ENCODE results near the gene PRKCQ.

The PRKCQ gene

DNA sequence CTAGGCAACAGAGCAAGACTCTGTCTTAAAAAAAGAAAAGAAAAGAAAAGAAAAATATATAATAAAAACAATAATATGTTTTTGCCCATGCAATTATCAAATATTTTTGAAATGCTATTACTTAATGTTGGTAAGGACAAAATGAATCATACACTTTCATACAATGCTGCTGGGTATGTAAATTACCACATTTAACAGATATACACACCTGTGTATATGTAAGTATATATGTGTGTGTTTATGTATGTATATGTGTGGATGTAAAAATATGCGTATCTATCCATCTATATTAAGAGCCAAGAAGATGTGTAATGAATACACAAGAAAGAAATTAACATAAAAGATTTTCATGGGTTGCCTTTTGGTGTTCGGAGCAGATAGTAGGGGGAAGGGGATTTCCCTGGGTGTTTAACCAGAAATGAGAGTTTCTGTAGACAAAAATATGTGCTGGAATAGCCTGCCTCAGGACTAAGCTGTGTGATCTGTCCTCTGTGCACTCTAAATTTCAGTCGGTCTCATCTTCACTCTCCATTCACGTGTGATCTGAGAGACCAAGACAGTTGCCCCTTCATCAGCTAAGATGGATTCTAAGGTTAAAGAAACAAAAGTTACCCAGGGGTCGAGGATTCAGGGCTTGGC, 61.2 kb downstream of the PRKCQ start:
- no peak for DNase-seq

DNA sequence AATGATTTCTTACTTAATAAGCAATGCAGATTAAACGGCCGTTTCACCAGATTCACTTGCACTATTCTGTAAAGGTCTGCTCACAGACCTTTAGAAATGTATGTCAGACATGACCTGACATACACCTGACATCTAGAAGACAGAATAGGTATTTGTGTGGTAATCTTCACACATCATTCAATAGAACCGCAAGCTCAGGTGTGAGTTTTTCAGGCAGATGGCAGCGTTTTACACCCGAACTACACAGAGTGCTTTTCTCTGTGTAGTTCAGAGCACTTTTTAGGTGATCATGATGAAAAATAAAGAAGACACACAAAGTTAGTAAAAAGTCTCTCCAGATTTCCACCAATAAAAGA, 63.2 kb downstream of the PRKCQ start:
- no peak for DNase-seq

GRCh38 chr10:6516281-6516928, 63.7 kb downstream of the PRKCQ start:
- no peak for DNase-seq

DNA sequence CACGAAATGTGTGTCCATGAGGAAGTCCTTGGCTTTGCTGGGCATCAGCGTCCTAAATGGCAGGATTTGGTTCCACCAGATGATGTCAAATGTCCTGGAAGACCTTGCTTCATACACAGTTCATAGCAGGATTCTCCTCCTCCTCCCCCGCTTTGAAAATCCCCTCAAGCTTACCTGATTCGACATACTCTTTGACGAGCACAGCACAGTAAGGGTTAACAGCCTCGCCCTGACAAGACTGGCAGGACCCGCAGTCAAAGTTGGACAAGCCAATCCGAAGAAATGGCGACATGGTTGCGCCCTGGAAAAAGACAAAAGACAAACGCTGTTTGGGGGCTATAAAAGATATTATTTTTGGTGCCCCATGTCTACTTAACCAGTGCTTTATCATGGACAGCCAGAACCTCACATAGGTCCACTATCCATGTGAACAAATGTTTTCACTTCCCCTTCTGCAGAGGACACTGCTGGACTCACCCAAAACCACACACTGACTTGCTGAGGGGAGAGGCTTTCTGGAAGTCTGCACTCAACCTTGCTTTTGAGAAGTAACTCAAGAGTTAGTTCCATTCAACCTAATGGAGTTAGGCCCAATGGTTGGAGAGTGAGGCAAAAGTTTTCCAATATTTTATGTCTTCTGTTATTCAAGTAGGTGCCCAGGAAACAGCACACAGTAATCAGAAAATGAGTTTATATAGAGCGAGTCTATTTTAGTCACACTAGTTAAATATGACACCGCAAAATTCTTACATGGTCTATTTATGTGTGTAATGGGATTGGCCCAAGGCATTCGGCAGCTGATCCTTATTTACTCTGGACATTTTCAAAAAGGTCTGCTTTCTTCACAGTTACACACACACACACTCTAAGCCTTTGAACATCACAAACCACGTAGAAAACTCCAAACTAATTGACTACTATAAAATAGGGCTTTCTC, 65.0 kb downstream of the PRKCQ start:
- no peak for DNase-seq

DNA sequence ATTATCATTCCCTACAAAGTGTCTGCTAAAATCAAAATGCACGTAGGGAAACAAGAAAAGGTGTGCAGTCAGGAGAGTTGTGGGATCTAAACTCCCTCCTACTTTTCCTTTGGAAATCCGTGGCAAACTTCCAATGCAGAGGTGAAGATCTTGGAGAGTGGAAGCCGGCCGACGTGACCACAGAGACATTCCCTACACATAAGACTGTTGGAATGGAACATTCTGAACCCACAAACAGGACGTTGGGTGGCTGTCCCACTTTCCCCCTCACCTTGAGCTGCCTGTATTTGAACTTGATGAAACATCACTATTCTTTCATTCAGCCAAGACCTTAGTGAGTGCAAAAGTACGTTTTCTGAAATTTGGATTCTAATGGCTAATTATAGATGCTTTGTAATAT, 65.9 kb downstream of the PRKCQ start:
- no peak for DNase-seq

- no peak for DNase-seq
Measured at GRCh38 chr10:6513476-6513875, 66.6 kb downstream of the PRKCQ start.

- DNase-seq, result no peak
Measured at GRCh38 chr10:6512182-6512581, 67.9 kb downstream of the PRKCQ start.

DNA sequence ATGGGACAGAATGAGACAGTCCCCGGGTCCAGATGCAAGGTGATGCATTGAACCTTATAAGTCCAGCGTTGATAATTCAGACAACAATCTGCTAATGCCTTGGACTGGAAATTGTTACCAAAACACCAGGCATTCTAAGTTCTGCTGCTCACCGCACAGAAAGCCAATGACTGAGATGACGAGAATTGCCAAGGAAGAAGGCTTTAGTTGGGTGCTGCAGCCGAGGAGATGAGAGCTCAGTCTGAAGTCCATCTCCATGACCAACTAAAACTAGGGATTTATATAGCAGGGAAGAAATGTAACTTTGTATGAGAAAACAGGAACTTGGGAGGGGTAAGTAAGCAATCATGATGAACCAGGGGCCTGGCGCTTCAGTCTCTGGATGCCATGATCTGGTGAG, 68.7 kb downstream of the PRKCQ start:
- no peak for DNase-seq

DNA sequence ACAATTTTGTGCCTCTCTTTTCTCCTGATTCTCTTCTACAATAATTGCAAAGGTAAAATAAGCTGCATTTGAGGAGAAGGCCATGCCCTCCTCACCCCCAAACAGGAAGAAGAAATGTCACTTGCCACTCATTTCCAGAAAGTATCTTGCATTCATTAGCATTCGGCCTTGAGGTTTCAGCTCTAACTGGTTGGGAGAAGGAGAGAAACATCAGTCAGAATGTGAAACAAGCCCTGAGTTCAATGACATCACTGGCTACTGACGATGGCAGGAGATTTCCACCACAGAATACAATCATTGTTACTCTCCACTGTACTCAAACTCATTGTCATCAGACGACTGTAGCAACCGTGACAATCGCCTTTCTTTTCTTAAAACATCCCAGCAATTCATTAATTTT, 72.8 kb downstream of the PRKCQ start:
- DNase-seq, result no peak

GRCh38 chr10:6505300-6505699, 74.8 kb downstream of the PRKCQ start:
- no peak for DNase-seq

- DNase-seq, result no peak
Measured at GRCh38 chr10:6504296-6504695, 75.8 kb downstream of the PRKCQ start.

DNA sequence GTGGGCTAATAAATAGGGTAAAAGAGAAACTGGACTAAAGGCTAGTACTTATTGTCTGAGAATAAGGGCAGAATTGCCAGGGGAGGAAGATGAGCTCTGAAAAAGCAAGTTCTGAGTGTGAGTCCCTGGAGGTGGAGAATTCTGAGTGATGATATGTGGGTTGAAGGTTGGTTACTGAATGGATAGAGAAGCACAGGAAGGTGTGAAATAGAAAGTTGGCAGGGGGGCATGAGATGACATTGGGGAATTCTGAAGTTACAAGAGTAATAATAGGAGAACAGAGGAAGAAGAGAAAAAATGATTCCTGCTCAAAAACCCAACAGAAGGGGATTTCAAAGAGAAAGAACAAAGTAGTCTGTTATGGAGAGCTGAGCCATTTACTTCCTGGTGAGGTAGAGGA, 76.9 kb downstream of the PRKCQ start:
- no peak for DNase-seq

DNA sequence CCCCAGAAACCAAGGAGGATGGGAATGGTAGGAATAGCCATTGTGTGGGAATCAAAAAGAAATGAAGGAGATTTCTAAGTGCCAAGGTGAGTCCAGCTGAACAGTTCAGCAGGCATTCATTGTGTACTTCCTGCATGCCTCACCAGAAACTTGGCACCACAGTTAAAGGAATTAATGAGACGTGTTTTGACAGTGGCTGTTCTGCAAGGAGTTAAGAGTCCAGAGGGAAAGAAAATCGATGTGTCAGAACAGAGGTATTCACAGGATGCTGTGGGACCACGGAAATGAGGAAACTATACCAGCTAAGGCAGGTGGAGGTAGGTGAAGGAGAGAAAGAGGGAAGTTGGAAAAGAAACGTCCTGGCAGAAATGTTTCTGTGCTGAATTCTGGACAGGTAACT, 78.1 kb downstream of the PRKCQ start:
- DNase-seq, result no peak

GRCh38 chr10:6499974-6500373, 80.1 kb downstream of the PRKCQ start:
- no peak for DNase-seq

DNA sequence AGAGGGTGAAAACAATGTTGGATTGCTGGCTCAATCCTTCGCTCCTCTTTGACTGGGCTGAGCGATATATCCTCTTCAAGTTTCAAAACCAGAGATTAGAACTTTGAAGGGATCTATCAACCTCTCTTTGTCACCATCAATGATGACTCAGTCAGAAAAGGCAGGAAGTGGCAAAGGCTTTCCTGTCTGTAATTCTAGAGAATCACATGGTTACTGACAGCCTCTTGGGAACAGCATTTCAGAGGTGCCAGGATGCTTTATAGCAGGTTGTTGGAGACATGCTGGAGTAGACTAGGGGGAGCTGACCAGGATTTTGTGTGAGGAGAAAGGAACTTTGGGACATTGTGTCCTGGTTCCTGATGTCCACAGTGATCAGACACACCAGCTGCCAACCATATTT, 81.3 kb downstream of the PRKCQ start:
- DNase-seq, result no peak

- DNase-seq, result no peak
Measured at GRCh38 chr10:6497620-6498019, 82.5 kb downstream of the PRKCQ start.

- DNase-seq, result no peak
Measured at GRCh38 chr10:6494936-6495592, 85.0 kb downstream of the PRKCQ start.

DNA sequence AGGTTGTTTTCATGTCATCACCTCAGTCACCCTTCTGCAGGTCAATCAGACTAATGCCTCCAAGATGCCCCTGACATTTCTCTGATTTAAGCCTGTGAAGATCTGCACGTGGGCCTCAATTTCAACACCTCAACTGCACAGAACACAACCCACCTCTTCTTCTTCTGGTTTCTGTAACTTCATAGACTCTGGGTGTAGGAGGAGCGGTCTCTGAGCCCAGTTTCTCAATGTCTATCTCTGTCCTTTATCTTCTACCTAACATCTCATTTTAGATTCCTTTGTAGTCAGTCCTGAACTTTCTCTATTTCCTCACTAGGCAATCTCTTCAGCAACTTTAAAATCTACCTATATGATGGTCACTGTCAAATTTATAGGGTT, 85.6 kb downstream of the PRKCQ start:
- no peak for DNase-seq

GRCh38 chr10:6493521-6494441, 86.3 kb downstream of the PRKCQ start:
- DNase-seq, result no peak

- no peak for DNase-seq
Measured at GRCh38 chr10:6492896-6493295, 87.2 kb downstream of the PRKCQ start.

- no peak for DNase-seq
Measured at GRCh38 chr10:6491841-6492609, 88.1 kb downstream of the PRKCQ start.

GRCh38 chr10:6490614-6491013, 89.5 kb downstream of the PRKCQ start:
- DNase-seq, result no peak

Measured in NCI-H187 (cell line).